MG63 (cell line): ENCODE data around the gene NHERF2. TPM values are rescaled to one million over a fixed set of nuclear protein-coding genes. Genes with fewer than 3 reads are reported as not detected.
"Not testable (repeated sequence)": the region's sequence is repeated elsewhere in the genome, so short reads cannot be mapped to it uniquely, and the experiment has no call there.

ENCODE experiments used
- DNase-seq: peaks from one replicate; pipeline ENCODE4 v3.0.0-alpha.2; 2020
- H3K27me3 ChIP-seq: fragments of 250-450 bp; sonication (Bioruptor Pico); 2 replicates; pipeline ENCODE4 v1.5.1; 2020; ENCODE audit warnings: mild to moderate bottlenecking, moderate library complexity
- H3K36me3 ChIP-seq: fragments of 250-450 bp; sonication (Bioruptor Pico); 2 replicates; pipeline ENCODE4 v1.5.1; 2020; ENCODE audit warnings: mild to moderate bottlenecking, moderate library complexity
- H3K4me3 ChIP-seq: fragments of 250-450 bp; sonication (Bioruptor Pico); 2 replicates; pipeline ENCODE4 v1.5.1; 2020; ENCODE audit warnings: mild to moderate bottlenecking, moderate library complexity
- H3K9me3 ChIP-seq: fragments of 250-450 bp; sonication (Bioruptor Pico); 2 replicates; pipeline ENCODE4 v1.5.1; 2020; ENCODE audit warnings: mild to moderate bottlenecking, moderate library complexity
- total RNA-seq: library from RNA; depleted of rRNA; stranded (reverse); fragments of >200 nt; shearing (Covaris generic); gene quantifications from 2 replicates; pipeline ENCODE4 v1.2.3, GENCODE V29; 2014; ENCODE audit warnings: low replicate concordance

Gene NHERF2
- total RNA-seq, 1 experiment from 2014 or later = 15.9 TPM

- no peaks in the 10 kb centered on the region for H3K9me3 ChIP-seq
- H3K27me3 ChIP-seq = no peaks in the 10 kb centered on the region
- no peak overlapping the region for H3K4me3 ChIP-seq
- DNase-seq = no peak
- H3K36me3 ChIP-seq = no peaks in the 10 kb centered on the region
Observed at GRCh38 chr16:2031081-2031577, 4.4 kb downstream of the NHERF2 start.

DNA sequence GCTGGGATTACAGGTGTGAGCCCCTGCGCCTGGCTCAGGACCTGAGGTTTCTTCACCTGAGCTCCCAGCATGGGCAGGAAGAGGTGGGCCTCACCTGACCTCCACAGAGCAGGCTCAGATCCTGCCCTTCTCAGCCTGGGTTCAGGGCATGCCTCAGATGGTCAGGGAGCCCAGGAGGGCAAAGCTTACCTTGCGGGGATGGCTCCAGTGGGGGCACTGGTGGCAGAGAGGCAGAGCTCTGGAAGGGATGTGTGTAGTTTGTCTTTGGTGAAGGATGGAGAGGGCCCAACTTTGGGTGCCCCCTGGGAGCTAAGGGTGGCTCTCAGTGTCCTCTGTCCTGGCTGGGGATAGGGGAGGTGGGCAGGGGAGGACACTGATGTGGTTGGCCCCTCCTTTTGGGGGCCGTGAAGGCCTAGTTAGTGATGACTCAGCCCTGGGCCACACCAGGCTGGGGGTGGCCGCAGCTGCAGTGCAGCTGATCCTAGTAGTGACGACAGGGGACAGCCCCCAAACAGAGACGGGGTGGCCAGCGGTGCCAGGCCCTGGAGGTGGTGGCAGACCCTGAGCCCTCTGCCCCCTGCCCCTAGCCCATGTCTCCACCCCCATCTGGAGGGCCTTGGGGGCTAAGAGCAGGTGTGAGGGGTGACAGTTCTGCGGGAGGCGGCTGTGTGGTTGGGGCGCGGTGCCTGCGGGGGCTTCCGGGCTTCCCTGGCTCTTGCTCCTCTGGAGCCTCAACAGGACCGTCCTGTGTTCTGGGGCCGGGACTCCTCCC is 5.8 kb downstream of the NHERF2 start:
- Histone ChIP-seq H3K27me3 (no peaks in the 10 kb centered on the region), H3K9me3 (no peaks in the 10 kb centered on the region), H3K36me3 (no peaks in the 10 kb centered on the region), H3K4me3 (no peak overlapping the region)
- no peak for DNase-seq

- Histone ChIP-seq H3K4me3 (0 out of 2 replicates have a peak overlapping the region, but pooled peaks have one; percentile 1), H3K27me3 (no peaks in the 10 kb centered on the region), H3K36me3 (no peaks in the 10 kb centered on the region), H3K9me3 (no peaks in the 10 kb centered on the region)
- peak; percentile 82 for DNase-seq
Observed at GRCh38 chr16:2033057-2033908, 6.6 kb downstream of the NHERF2 start.

GRCh38 chr16:2033909-2034695 is 7.4 kb downstream of the NHERF2 start:
- not testable (repeated sequence) for H3K36me3 ChIP-seq, DNase-seq, H3K9me3 ChIP-seq, H3K27me3 ChIP-seq
- H3K4me3 ChIP-seq = 0 out of 2 replicates have a peak overlapping the region, but pooled peaks have one; percentile 1

DNA sequence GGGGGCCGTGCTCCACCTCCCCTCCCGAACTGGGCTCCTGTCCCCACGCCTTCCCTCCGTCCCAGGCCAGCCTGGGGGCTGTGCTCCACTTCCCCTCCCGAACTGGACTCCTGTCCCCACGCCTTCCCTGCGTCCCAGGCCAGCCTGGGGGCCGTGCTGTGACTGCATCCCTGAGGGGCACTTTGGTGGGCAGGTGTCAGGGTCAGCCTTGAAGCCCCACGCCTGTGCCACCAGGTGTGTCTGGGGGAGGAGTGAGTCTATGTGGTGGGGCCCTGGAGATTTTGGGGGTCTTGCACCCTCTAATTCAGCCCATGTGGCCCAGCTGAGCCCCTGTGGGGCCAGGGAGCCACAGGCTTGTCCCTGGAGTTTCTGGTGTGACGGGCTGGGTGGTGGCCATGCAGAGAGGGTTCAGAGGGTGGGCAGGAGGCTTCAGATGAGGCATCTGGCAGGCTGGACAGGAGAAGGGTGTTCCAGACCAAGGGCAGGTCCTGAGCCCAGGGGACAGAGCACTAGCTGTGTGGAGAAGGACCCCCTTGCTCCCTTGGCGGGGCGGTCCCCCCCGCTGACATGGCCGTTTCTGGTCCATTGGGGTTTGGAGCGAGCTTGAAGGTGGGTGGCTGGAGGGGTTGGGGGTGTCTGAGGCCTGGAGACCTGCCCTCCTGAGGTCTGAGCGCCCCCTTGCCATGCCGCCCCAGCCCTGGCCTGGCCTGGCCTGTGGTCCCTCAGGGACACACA is 8.2 kb downstream of the NHERF2 start:
- no peak for DNase-seq

GRCh38 chr16:2035431-2036199 is 8.9 kb downstream of the NHERF2 start:
- Histone ChIP-seq H3K9me3 (no peaks in the 10 kb centered on the region), H3K36me3 (no peaks in the 10 kb centered on the region), H3K4me3 (no peak overlapping the region), H3K27me3 (no peaks in the 10 kb centered on the region)
- peak; percentile 75 for DNase-seq

More for the DNA sequence above, 8.2 kb downstream of the NHERF2 start:
- H3K36me3 ChIP-seq = no peaks in the 10 kb centered on the region
- H3K9me3 ChIP-seq = no peaks in the 10 kb centered on the region
- H3K4me3 ChIP-seq = no peak overlapping the region
- no peaks in the 10 kb centered on the region for H3K27me3 ChIP-seq

DNA sequence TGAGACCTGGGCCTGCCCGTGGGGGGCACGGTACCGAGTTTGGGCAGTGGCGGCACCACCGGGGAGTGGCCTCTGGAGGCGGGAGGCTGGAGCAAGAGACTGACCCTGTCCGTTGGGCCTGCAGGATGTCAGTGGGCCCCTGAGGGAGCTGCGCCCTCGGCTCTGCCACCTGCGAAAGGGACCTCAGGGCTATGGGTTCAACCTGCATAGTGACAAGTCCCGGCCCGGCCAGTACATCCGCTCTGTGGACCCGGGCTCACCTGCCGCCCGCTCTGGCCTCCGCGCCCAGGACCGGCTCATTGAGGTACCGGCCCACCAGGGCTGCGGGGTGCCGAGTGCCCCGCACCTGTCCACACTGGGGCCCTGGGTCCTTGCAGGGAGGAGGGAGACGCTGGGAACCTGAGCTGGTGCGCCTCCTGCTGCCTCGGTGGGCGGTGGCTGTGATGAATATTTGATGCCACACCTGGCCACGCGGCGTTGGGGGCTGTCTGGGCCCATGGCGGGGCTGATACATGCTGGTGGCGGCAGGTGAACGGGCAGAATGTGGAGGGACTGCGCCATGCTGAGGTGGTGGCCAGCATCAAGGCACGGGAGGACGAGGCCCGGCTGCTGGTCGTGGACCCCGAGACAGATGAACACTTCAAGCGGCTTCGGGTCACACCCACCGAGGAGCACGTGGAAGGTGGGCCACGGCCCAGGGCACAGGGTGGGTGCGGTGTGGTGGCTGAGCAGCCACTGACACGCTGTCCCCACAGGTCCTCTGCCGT is 9.7 kb downstream of the NHERF2 start:
- H3K9me3 ChIP-seq = no peaks in the 10 kb centered on the region
- H3K27me3 ChIP-seq = no peaks in the 10 kb centered on the region
- no peak for DNase-seq
- no peaks in the 10 kb centered on the region for H3K36me3 ChIP-seq
- no peak overlapping the region for H3K4me3 ChIP-seq

GRCh38 chr16:2037115-2037514 is 10.4 kb downstream of the NHERF2 start:
- Histone ChIP-seq H3K27me3 (no peaks in the 10 kb centered on the region), H3K36me3 (no peaks in the 10 kb centered on the region), H3K9me3 (no peaks in the 10 kb centered on the region), H3K4me3 (no peak overlapping the region)
- no peak for DNase-seq

DNA sequence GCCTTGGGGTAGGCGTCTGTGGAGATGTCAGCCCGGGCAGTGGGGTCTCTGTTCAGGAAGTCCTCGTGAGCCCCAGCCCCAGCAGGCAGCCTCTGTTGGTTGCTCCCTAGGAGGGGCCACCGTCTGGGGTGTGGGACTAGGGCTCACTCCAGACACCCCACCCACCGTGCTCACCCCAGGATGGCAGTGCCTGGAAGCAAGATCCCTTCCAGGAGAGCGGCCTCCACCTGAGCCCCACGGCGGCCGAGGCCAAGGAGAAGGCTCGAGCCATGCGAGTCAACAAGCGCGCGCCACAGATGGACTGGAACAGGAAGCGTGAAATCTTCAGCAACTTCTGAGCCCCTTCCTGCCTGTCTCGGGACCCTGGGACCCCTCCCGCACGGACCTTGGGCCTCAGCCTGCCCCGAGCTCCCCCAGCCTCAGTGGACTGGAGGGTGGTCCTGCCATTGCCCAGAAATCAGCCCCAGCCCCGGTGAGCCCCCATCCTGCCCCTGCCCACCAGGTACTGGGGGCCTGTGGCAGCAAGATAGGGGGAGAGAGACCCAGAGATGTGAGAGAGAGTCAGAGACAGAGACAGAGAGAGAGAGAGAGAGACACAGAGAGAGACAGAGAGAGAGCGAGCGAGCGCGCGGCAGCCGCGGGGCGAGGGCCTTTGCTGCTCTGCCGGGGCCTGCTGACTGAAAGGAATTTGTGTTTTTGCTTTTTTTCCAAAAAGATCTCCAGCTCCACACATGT is 11.1 kb downstream of the NHERF2 start:
- Histone ChIP-seq H3K4me3 (no peak overlapping the region), H3K27me3 (no peaks in the 10 kb centered on the region), H3K9me3 (no peaks in the 10 kb centered on the region), H3K36me3 (no peaks in the 10 kb centered on the region)
- no peak for DNase-seq

GRCh38 chr16:2038382-2039231 is 11.9 kb downstream of the NHERF2 start:
- H3K4me3 ChIP-seq = no peak overlapping the region
- peaks cover 4% of the 10 kb centered on the region; the same call in 1 of the 2 replicates for H3K36me3 ChIP-seq
- no peaks in the 10 kb centered on the region for H3K9me3 ChIP-seq
- DNase-seq = no peak
- H3K27me3 ChIP-seq = no peaks in the 10 kb centered on the region

- Histone ChIP-seq H3K9me3 (no peaks in the 10 kb centered on the region), H3K4me3 (no peak overlapping the region), H3K27me3 (no peaks in the 10 kb centered on the region), H3K36me3 (peaks cover 6% of the 10 kb centered on the region)
- DNase-seq = no peak
Observed at GRCh38 chr16:2039274-2040031, 12.8 kb downstream of the NHERF2 start.

DNA sequence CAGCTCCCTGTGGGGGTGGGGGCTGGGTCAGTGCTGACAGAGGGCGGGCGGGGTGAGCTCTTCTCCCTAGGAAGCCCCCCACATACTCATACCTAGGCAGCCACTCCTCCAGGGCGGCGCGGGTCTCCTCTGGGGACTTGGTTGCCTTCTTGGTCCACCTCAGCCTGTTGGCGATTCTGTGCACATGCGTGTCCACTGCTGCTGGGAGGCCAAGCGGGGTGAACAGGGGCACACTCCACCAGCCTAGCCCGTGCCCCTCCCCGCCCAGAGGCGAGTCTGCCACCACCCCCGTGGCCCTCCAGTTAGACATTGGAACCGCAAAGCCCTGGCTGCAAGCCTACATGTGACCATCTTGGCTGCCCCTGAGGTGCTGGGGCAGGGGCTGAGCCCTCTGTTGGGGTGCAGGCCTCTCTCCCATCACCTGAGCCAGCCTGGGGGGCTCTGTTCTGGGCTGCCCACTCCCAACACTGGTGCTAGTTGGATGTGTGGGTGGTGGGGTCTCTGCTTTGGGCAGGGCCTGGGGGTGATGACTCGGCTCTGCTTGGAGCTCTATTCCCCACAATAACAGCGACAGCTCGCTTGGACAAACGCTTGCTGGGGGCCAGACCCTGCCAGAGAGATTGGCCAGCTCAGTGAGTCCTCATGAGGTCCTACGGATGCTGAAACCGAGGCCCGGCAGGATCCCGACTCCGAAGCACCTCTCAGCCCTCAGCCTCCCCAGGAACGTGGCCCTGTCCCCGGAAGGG is 13.5 kb downstream of the NHERF2 start:
- Histone ChIP-seq H3K27me3 (no peaks in the 10 kb centered on the region), H3K9me3 (no peaks in the 10 kb centered on the region), H3K4me3 (no peak overlapping the region), H3K36me3 (peaks cover 11% of the 10 kb centered on the region)
- no peak for DNase-seq
